ENCODE measurements around the gene SVEP1. TPM values are rescaled to one million over a fixed set of nuclear protein-coding genes. Genes with fewer than 3 reads are reported as not detected.

The SVEP1 gene
- total and polyA plus RNA-seq, 2 of the 13 experiments (the other 11 are each of a cell fraction or from before 2014, with no cell fraction given): not detected

DNA sequence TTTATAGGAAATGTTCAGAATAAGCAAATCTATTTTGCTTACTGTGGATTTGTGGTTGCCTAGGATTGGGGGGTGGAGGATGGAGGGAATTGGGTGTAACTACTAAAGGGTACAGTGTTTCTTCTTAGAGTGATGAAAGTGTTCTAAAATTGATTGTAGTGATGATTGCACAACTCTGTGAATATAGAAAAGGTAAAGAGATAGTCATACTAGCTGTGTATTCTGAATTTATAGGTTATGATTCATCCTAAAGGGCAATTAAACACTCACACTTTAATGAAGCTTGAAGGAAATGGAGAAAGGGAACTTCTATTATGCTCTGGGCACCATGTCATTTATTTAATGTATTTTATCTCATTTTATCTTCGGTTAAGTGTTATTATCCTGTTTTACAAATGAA is 251.8 kb downstream of the SVEP1 start:
- no peak overlapping the region for H3K4me2 ChIP-seq (ENCODE audit: low read depth, low read length)
- BruUV-seq (replicated peaks): no TSS peak
- no peaks in the 10 kb centered on the region for H3K27me3 ChIP-seq (ENCODE audit: control insufficient read depth in 1 of 2, insufficient read depth in 2 of 2, low read length in 2 of 2)
- no peak overlapping the region for H2AFZ ChIP-seq (ENCODE audit: low read length)
- FAIRE-seq: no peak
- H3K36me3 ChIP-seq (replicated peaks in 1 of 2; ENCODE audit: control insufficient read depth in 1 of 2, insufficient read depth in 2 of 2, low read length in 2 of 2): no peaks in the 10 kb centered on the region
- no peak for TF ChIP-seq ZNF354B (CRISPR knock-in tag; IDR thresholded peaks at IDR 0.05)
- TF ChIP-seq ZNF180 (CRISPR knock-in tag; IDR thresholded peaks at IDR 0.05; ENCODE audit: borderline replicate concordance, low read depth): no peak
- peak; percentile 44; the same call in 1 of the 2 replicates for TF ChIP-seq CEBPB (IDR thresholded peaks at IDR 0.05; ENCODE audit: borderline replicate concordance, low read depth, low read length)
- ChIA-PET POLR2A (no interaction called here), CTCF (ENCODE audit: low intra/inter-chr PET ratio, low total read pairs) (no interaction called here)
- no peak for DNase-seq (ENCODE audit: low spot score)
- no peak for ATAC-seq
- in situ Hi-C loops (cut with HindIII; ENCODE audit: extremely low pct_ligation_motif_present, low pct_unique_long_range_greater_than_20kb): no loop called here
- 51% methylated on average over 1 of the region's 1 CpG for WGBS (ENCODE audit: low lambda C conversion rate)
- no peaks in the 10 kb centered on the region for H3K79me2 ChIP-seq (ENCODE audit: insufficient read depth, low read length)
- intact Hi-C loops (cut with micrococcal nuclease; ENCODE audit: unreplicated experiment): no loop called here
- H3K4me3 ChIP-seq (replicated peaks in 1 of 3; ENCODE audit: insufficient read depth in 1 of 3, low read depth in 2 of 3, low read length in 3 of 3): no peak overlapping the region
- H3K4me1 ChIP-seq (ENCODE audit: insufficient read depth, low read length): no peaks in the 10 kb centered on the region
- no peaks in the 10 kb centered on the region for H4K20me1 ChIP-seq (ENCODE audit: insufficient read depth, low read length)
- no peak overlapping the region for H3K9ac ChIP-seq (ENCODE audit: insufficient read depth, low read depth, low read length)
- H3K27ac ChIP-seq (ENCODE audit: extremely low read length, insufficient read depth, low read length): no peak overlapping the region
- H3K9me3 ChIP-seq (ENCODE audit: low read length): no peaks in the 10 kb centered on the region

DNA sequence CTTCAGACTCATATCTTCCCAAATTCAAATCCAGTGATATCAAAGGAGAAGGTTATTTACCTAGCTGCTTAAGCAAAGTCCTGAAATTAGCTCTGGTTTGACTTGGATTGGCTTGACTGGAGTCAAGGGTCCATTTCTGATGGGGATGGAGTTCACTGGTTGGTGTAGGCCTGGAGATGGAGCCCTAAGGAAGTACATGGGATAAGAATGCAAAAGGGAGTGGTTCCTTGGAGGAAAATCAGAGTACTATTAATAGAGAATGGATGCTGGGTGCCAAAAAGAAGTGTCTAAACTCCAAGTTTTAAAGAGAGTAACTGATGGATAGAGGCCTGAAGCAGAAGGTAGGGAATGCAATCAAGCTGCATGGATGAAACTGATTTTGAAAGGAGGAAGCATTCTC is 255.7 kb downstream of the SVEP1 start:
- H3K27me3 ChIP-seq (ENCODE audit: control insufficient read depth in 1 of 2, insufficient read depth in 2 of 2, low read length in 2 of 2): no peaks in the 10 kb centered on the region
- H3K4me2 ChIP-seq (ENCODE audit: low read depth, low read length): no peak overlapping the region
- TF ChIP-seq ZMYM2 (CRISPR knock-in tag; IDR thresholded peaks at IDR 0.05) (no peak), ZFP36L2 (CRISPR knock-in tag; IDR thresholded peaks at IDR 0.05) (no peak), ZNF207 (IDR thresholded peaks at IDR 0.05; ENCODE audit: borderline replicate concordance) (no peak)
- TF ChIP-seq, protein P1, sequence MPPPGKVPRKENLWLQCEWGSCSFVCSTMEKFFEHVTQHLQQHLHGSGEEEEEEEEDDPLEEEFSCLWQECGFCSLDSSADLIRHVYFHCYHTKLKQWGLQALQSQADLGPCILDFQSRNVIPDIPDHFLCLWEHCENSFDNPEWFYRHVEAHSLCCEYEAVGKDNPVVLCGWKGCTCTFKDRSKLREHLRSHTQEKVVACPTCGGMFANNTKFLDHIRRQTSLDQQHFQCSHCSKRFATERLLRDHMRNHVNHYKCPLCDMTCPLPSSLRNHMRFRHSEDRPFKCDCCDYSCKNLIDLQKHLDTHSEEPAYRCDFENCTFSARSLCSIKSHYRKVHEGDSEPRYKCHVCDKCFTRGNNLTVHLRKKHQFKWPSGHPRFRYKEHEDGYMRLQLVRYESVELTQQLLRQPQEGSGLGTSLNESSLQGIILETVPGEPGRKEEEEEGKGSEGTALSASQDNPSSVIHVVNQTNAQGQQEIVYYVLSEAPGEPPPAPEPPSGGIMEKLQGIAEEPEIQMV (CRISPR knock-in tag; IDR thresholded peaks at IDR 0.05; ENCODE audit: low read depth): no peak
- TF ChIP-seq, protein P2, sequence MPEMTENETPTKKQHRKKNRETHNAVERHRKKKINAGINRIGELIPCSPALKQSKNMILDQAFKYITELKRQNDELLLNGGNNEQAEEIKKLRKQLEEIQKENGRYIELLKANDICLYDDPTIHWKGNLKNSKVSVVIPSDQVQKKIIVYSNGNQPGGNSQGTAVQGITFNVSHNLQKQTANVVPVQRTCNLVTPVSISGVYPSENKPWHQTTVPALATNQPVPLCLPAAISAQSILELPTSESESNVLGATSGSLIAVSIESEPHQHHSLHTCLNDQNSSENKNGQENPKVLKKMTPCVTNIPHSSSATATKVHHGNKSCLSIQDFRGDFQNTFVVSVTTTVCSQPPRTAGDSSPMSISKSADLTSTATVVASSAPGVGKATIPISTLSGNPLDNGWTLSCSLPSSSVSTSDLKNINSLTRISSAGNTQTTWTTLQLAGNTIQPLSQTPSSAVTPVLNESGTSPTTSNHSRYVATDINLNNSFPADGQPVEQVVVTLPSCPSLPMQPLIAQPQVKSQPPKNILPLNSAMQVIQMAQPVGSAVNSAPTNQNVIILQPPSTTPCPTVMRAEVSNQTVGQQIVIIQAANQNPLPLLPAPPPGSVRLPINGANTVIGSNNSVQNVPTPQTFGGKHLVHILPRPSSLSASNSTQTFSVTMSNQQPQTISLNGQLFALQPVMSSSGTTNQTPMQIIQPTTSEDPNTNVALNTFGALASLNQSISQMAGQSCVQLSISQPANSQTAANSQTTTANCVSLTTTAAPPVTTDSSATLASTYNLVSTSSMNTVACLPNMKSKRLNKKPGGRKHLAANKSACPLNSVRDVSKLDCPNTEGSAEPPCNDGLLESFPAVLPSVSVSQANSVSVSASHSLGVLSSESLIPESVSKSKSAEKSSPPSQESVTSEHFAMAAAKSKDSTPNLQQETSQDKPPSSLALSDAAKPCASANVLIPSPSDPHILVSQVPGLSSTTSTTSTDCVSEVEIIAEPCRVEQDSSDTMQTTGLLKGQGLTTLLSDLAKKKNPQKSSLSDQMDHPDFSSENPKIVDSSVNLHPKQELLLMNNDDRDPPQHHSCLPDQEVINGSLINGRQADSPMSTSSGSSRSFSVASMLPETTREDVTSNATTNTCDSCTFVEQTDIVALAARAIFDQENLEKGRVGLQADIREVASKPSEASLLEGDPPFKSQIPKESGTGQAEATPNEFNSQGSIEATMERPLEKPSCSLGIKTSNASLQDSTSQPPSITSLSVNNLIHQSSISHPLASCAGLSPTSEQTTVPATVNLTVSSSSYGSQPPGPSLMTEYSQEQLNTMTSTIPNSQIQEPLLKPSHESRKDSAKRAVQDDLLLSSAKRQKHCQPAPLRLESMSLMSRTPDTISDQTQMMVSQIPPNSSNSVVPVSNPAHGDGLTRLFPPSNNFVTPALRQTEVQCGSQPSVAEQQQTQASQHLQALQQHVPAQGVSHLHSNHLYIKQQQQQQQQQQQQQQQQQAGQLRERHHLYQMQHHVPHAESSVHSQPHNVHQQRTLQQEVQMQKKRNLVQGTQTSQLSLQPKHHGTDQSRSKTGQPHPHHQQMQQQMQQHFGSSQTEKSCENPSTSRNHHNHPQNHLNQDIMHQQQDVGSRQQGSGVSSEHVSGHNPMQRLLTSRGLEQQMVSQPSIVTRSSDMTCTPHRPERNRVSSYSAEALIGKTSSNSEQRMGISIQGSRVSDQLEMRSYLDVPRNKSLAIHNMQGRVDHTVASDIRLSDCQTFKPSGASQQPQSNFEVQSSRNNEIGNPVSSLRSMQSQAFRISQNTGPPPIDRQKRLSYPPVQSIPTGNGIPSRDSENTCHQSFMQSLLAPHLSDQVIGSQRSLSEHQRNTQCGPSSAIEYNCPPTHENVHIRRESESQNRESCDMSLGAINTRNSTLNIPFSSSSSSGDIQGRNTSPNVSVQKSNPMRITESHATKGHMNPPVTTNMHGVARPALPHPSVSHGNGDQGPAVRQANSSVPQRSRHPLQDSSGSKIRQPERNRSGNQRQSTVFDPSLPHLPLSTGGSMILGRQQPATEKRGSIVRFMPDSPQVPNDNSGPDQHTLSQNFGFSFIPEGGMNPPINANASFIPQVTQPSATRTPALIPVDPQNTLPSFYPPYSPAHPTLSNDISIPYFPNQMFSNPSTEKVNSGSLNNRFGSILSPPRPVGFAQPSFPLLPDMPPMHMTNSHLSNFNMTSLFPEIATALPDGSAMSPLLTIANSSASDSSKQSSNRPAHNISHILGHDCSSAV (CRISPR knock-in tag; IDR thresholded peaks at IDR 0.05; ENCODE audit: borderline replicate concordance): no peak
- FAIRE-seq: no peak
- H2AFZ ChIP-seq (ENCODE audit: low read length): no peak overlapping the region
- POLR2A ChIA-PET: no interaction called here
- no peaks in the 10 kb centered on the region for H4K20me1 ChIP-seq (ENCODE audit: insufficient read depth, low read length)
- intact Hi-C loops (cut with micrococcal nuclease; ENCODE audit: unreplicated experiment): no loop called here
- ATAC-seq: no peak
- no peak overlapping the region for H3K9ac ChIP-seq (ENCODE audit: insufficient read depth, low read depth, low read length)
- CTCF ChIA-PET (ENCODE audit: low intra/inter-chr PET ratio, low total read pairs): no interaction called here
- H3K79me2 ChIP-seq (ENCODE audit: insufficient read depth, low read length): no peaks in the 10 kb centered on the region
- in situ Hi-C loops (cut with HindIII; ENCODE audit: extremely low pct_ligation_motif_present, low pct_unique_long_range_greater_than_20kb): no loop called here
- no peak overlapping the region for H3K4me3 ChIP-seq (replicated peaks in 1 of 3; ENCODE audit: insufficient read depth in 1 of 3, low read depth in 2 of 3, low read length in 3 of 3)
- no peaks in the 10 kb centered on the region for H3K9me3 ChIP-seq (ENCODE audit: low read length)
- no peak for DNase-seq (ENCODE audit: low spot score)
- H3K36me3 ChIP-seq (replicated peaks in 1 of 2; ENCODE audit: control insufficient read depth in 1 of 2, insufficient read depth in 2 of 2, low read length in 2 of 2): no peaks in the 10 kb centered on the region
- H3K4me1 ChIP-seq (ENCODE audit: insufficient read depth, low read length): no peaks in the 10 kb centered on the region
- H3K27ac ChIP-seq (ENCODE audit: extremely low read length, insufficient read depth, low read length): no peak overlapping the region
- BruUV-seq (replicated peaks): no TSS peak

All from HepG2 (cell line).